ENCODE data around the gene CACNA1B. TPM values are rescaled to one million over a fixed set of nuclear protein-coding genes. Genes with fewer than 3 reads are reported as not detected.

CACNA1B gene
- total RNA-seq, 1 donor from 2014 or later = 0.74 TPM

GRCh38 chr9:138119202-138120027, 241.8 kb downstream of the CACNA1B start:
- TF ChIP-seq POLR2A (IDR thresholded peaks at IDR 0.05) = no peak
- TF ChIP-seq POLR2AphosphoS5 (IDR thresholded peaks at IDR 0.05; ENCODE audit: insufficient read depth in 1 of 2, low read depth in 1 of 2) = no peak
- no peak for TF ChIP-seq CTCF (IDR thresholded peaks at IDR 0.05)
- Histone ChIP-seq H3K27me3 (no peaks in the 10 kb centered on the region), H3K27ac (no peak overlapping the region), H3K9me3 (no peaks in the 10 kb centered on the region), H3K4me3 (no peak overlapping the region), H3K4me1 (no peaks in the 10 kb centered on the region), H3K36me3 (no peaks in the 10 kb centered on the region)
- intact Hi-C loops (cut with DNase I) = no loop called here
- DNase-seq (ENCODE audit: extremely low spot score in 2 of 2) = no peak

GRCh38 chr9:138120072-138120471, 242.5 kb downstream of the CACNA1B start:
- Histone ChIP-seq H3K4me3 (no peak overlapping the region), H3K36me3 (no peaks in the 10 kb centered on the region), H3K4me1 (no peaks in the 10 kb centered on the region), H3K27me3 (no peaks in the 10 kb centered on the region), H3K27ac (no peak overlapping the region), H3K9me3 (no peaks in the 10 kb centered on the region)
- no peak for TF ChIP-seq CTCF (IDR thresholded peaks at IDR 0.05)
- TF ChIP-seq POLR2A (IDR thresholded peaks at IDR 0.05) = no peak
- TF ChIP-seq POLR2AphosphoS5 (IDR thresholded peaks at IDR 0.05; ENCODE audit: insufficient read depth in 1 of 2, low read depth in 1 of 2) = no peak
- intact Hi-C loops (cut with DNase I) = no loop called here
- no peak for DNase-seq (ENCODE audit: extremely low spot score in 2 of 2)

GRCh38 chr9:138120511-138121437, 243.2 kb downstream of the CACNA1B start:
- intact Hi-C loops (cut with DNase I) = no loop called here
- TF ChIP-seq POLR2AphosphoS5 (IDR thresholded peaks at IDR 0.05; ENCODE audit: insufficient read depth in 1 of 2, low read depth in 1 of 2) (no peak), POLR2A (IDR thresholded peaks at IDR 0.05) (no peak), CTCF (IDR thresholded peaks at IDR 0.05) (no peak)
- Histone ChIP-seq H3K27ac (no peak overlapping the region), H3K4me3 (no peak overlapping the region), H3K9me3 (no peaks in the 10 kb centered on the region), H3K27me3 (no peaks in the 10 kb centered on the region), H3K4me1 (no peaks in the 10 kb centered on the region), H3K36me3 (no peaks in the 10 kb centered on the region)
- DNase-seq (ENCODE audit: extremely low spot score in 2 of 2) = no peak

GRCh38 chr9:138121438-138122050, 244.0 kb downstream of the CACNA1B start:
- H3K27me3 ChIP-seq = no peaks in the 10 kb centered on the region
- no peak overlapping the region for H3K27ac ChIP-seq
- no peak for DNase-seq (ENCODE audit: extremely low spot score in 2 of 2)
- intact Hi-C loops (cut with DNase I) = no loop called here
- no peaks in the 10 kb centered on the region for H3K4me1 ChIP-seq
- H3K9me3 ChIP-seq = no peaks in the 10 kb centered on the region
- TF ChIP-seq CTCF (IDR thresholded peaks at IDR 0.05) = no peak
- no peak for TF ChIP-seq POLR2A (IDR thresholded peaks at IDR 0.05)
- no peak for TF ChIP-seq POLR2AphosphoS5 (IDR thresholded peaks at IDR 0.05; ENCODE audit: insufficient read depth in 1 of 2, low read depth in 1 of 2)
- no peaks in the 10 kb centered on the region for H3K36me3 ChIP-seq
- no peak overlapping the region for H3K4me3 ChIP-seq

All from vagina (tissue), 2 donors.